Measurements from ENCODE around the gene DGKA.
"Not testable (repeated sequence)": the region's sequence is repeated elsewhere in the genome, so short reads cannot be mapped to it uniquely, and the experiment has no call there.

DGKA gene

GRCh38 chr12:55906056-55906455, 24.9 kb upstream of the DGKA start:
- H3K36me3 ChIP-seq: peaks cover 13% of the 10 kb centered on the region; the same call in 1 of the 2 replicates
- H3K27me3 ChIP-seq (ENCODE audit: insufficient read depth, low read depth, severe bottlenecking): no peaks in the 10 kb centered on the region
- DNase-seq: no peak
- no peak overlapping the region for H3K4me3 ChIP-seq (ENCODE audit: low read depth, low read length)
- H3K9me3 ChIP-seq (ENCODE audit: severe bottlenecking): no peaks in the 10 kb centered on the region
- H3K27ac ChIP-seq: no peak overlapping the region
- no peak for TF ChIP-seq CTCF (IDR thresholded peaks at IDR 0.05; ENCODE audit: low read depth, low read length)

DNA sequence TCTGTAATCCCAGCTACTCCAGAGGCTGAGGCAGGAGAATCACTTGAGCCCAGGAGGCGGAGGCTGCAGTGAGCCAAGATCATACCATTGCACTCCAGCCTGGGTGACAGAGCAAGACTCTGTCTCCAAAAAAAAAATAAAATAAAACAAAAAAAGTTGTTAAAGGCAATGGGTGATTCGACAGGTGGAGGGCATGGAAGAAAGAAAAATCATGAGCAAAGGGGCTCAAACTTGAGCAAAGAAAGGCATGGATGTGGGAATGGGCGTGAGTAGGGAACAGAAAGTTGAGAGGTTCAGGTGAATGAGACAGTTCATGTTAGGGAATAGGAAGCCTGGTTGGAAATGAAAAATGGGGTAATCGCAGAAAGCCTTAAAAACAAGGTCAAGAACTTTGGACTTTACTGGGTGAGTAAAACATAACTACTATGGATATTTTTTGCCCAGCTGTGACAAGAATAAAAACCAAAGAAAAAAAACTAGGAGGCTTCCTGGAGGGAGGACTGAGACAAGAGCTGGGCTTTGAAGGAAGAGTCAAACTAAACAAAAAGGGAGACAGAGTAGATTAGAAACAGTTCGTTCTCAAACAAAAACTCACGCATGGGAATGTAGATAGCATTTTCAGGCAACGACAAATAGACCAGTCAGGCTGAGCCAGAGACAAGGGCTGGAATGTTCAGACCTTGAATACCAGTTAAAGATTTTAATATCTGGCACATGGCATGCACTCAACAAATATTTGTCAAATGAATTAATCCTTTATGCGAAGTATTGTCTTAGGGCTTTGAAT, 22.0 kb upstream of the DGKA start:
- DNase-seq: no peak
- no peak overlapping the region for H3K27ac ChIP-seq
- no peak for TF ChIP-seq CTCF (IDR thresholded peaks at IDR 0.05; ENCODE audit: low read depth, low read length)

DNA sequence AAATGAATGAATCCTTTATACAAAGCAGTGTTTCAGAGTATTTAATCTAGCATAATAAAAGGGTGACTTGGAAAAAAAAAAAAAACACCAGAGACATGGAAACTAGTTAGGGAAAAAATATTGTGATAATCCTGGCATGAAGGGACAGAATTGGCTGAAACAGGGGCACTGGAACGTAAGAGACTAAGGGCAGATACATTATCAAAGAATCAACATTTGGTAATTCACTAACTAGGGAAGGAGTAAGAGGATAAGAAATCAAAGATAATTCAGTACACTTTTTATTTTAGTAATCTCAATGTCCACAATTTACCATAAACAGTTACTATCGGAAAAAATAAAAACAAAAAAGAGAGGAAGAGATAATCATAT, 21.5 kb upstream of the DGKA start:
- TF ChIP-seq CTCF (IDR thresholded peaks at IDR 0.05; ENCODE audit: low read depth, low read length): no peak
- DNase-seq: no peak
- H3K9me3 ChIP-seq (ENCODE audit: severe bottlenecking): no peaks in the 10 kb centered on the region
- peaks cover 8% of the 10 kb centered on the region; the same call in 1 of the 2 replicates for H3K36me3 ChIP-seq
- H3K27ac ChIP-seq: no peak overlapping the region
- no peak overlapping the region for H3K4me3 ChIP-seq (ENCODE audit: low read depth, low read length)
- no peaks in the 10 kb centered on the region for H3K27me3 ChIP-seq (ENCODE audit: insufficient read depth, low read depth, severe bottlenecking)

More for the DNA sequence above, 22.0 kb upstream of the DGKA start:
- Histone ChIP-seq H3K4me3 (ENCODE audit: low read depth, low read length) (no peak overlapping the region), H3K36me3 (peaks cover 8% of the 10 kb centered on the region; the same call in 1 of the 2 replicates), H3K27me3 (ENCODE audit: insufficient read depth, low read depth, severe bottlenecking) (no peaks in the 10 kb centered on the region), H3K9me3 (ENCODE audit: severe bottlenecking) (no peaks in the 10 kb centered on the region)

GRCh38 chr12:55912908-55913307, 18.1 kb upstream of the DGKA start:
- Histone ChIP-seq H3K9me3 (ENCODE audit: severe bottlenecking) (no peaks in the 10 kb centered on the region), H3K27me3 (ENCODE audit: insufficient read depth, low read depth, severe bottlenecking) (no peaks in the 10 kb centered on the region), H3K36me3 (peaks cover 8% of the 10 kb centered on the region; the same call in 1 of the 2 replicates), H3K27ac (no peak overlapping the region), H3K4me3 (ENCODE audit: low read depth, low read length) (no peak overlapping the region)
- TF ChIP-seq CTCF (IDR thresholded peaks at IDR 0.05; ENCODE audit: low read depth, low read length): no peak
- DNase-seq: no peak

- Histone ChIP-seq H3K4me3 (ENCODE audit: low read depth, low read length) (no peak overlapping the region), H3K9me3 (ENCODE audit: severe bottlenecking) (no peaks in the 10 kb centered on the region), H3K27me3 (ENCODE audit: insufficient read depth, low read depth, severe bottlenecking) (no peaks in the 10 kb centered on the region), H3K27ac (no peak overlapping the region), H3K36me3 (peaks cover 8% of the 10 kb centered on the region; the same call in 1 of the 2 replicates)
- no peak for TF ChIP-seq CTCF (IDR thresholded peaks at IDR 0.05; ENCODE audit: low read depth, low read length)
- DNase-seq: no peak
Measured at GRCh38 chr12:55915482-55915859, 15.5 kb upstream of the DGKA start.

DNA sequence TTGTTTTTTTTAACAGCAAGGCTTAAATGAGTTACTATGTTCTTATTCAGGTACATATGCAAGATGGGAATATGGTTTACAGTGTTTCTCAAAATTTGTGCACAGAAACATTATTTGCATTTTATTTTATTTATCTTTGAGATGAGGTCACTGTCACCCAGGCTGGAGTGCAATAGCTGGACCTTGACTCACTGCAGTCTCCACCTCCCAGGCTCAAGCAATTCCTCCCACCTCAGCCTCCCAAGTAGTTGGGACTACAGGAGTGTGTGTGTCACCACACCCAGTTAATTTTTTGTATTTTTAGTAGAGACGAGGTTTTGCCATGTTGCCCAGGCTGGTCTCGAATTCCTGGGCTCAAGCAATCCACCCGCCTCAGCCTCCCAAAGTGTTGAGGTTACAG, 11.9 kb upstream of the DGKA start:
- not testable (repeated sequence) for H3K27ac ChIP-seq; DNase-seq; H3K9me3 ChIP-seq (ENCODE audit: severe bottlenecking); H3K4me3 ChIP-seq (ENCODE audit: low read depth, low read length); H3K27me3 ChIP-seq (ENCODE audit: insufficient read depth, low read depth, severe bottlenecking)
- H3K36me3 ChIP-seq: peaks cover 11% of the 10 kb centered on the region

Data from WERI-Rb-1 (cell line).